Measurements from ENCODE around the gene DKK2.

DNA sequence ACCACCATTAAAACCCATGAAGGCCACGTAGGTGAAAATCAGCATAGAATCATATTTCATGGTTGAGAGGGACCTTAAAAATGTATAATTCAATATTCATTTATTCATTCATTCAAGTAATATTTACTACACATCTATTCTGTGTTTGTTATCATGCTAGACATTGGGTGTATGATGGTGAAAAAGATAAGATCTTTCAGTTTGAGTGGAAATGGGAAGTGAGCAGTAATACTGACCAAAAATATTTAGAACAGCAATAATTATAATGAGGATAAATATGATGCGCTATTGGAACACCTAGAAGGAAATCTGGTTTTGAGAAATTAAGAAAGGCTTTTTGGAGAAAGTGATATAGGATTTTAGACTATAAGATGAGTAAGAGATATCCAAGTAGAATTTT lies 28.0 kb downstream of the DKK2 start:
- TF ChIP-seq, protein P1, sequence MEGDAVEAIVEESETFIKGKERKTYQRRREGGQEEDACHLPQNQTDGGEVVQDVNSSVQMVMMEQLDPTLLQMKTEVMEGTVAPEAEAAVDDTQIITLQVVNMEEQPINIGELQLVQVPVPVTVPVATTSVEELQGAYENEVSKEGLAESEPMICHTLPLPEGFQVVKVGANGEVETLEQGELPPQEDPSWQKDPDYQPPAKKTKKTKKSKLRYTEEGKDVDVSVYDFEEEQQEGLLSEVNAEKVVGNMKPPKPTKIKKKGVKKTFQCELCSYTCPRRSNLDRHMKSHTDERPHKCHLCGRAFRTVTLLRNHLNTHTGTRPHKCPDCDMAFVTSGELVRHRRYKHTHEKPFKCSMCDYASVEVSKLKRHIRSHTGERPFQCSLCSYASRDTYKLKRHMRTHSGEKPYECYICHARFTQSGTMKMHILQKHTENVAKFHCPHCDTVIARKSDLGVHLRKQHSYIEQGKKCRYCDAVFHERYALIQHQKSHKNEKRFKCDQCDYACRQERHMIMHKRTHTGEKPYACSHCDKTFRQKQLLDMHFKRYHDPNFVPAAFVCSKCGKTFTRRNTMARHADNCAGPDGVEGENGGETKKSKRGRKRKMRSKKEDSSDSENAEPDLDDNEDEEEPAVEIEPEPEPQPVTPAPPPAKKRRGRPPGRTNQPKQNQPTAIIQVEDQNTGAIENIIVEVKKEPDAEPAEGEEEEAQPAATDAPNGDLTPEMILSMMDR (conservative IDR thresholded peaks at IDR 0.05; ENCODE audit: low read depth, low read length): no peak
- TF ChIP-seq EZH2 (IDR thresholded peaks at IDR 0.05; ENCODE audit: low read length, unreplicated experiment): no peak

Data from PC-3 (cell line).